Activated B cell treated with CpG ODN at 0.5 μM for 24 hours (primary cell): ENCODE results near the gene THRA. TPM values are rescaled to one million over a fixed set of nuclear protein-coding genes. Genes with fewer than 3 reads are reported as not detected.
A peak's percentile ranks its signal among the peaks of the same experiment; 100 is the strongest.

ENCODE experiments used
- ATAC-seq: fragments of 200-7000 bp; cut with Tn5 transposase; one replicate; pipeline ENCODE4 v1.10.0; 2021; ENCODE audit warnings: low read depth, mild to moderate bottlenecking, moderate library complexity
- CTCF ChIA-PET: fragments of 350-600 bp; sonication (Branson Sonifier 250); formaldehyde crosslinking; loops from one replicate; lab custom pipeline; 2021; ENCODE audit warnings: antibody characterized with exemption; lab: Charles Lee
- POLR2A ChIA-PET: fragments of 350-600 bp; sonication (Branson Sonifier 250); formaldehyde crosslinking; loops from one replicate; lab custom pipeline; 2021; ENCODE audit warnings: antibody characterized with exemption; lab: Charles Lee
- DNase-seq: peaks from one replicate; pipeline ENCODE4 v3.0.0; 2022
- H3K27ac Mint-ChIP-seq: one replicate; pipeline ENCODE4 v1.8.0; 2020; ENCODE audit warnings: mixed read lengths
- H3K27me3 Mint-ChIP-seq: one replicate; pipeline ENCODE4 v1.8.0; 2021; ENCODE audit warnings: mixed read lengths
- H3K36me3 Mint-ChIP-seq: one replicate; pipeline ENCODE4 v1.8.0; 2021; ENCODE audit warnings: low read depth, mixed read lengths
- H3K4me1 Mint-ChIP-seq: one replicate; pipeline ENCODE4 v1.8.0; 2021; ENCODE audit warnings: mixed read lengths
- H3K4me3 Mint-ChIP-seq: one replicate; pipeline ENCODE4 v1.8.0; 2020; ENCODE audit warnings: mild to moderate bottlenecking, mixed read lengths
- H3K9me3 Mint-ChIP-seq: one replicate; pipeline ENCODE4 v1.8.0; 2020; ENCODE audit warnings: mixed read lengths
- intact Hi-C: fragments of 100-400 bp; cut with micrococcal nuclease; formaldehyde crosslinking; loops from one replicate; pipeline ENCODE4 v1.15.1; 2024
- total RNA-seq: library from RNA; stranded (reverse); gene quantifications from 2 replicates; pipeline ENCODE4 v1.2.3, GENCODE V29; 2022
- TF ChIP-seq, protein P1 (sequence below): fragments of 200-600 bp; IDR thresholded peaks from one replicate; pipeline ENCODE4 v1.8.0; 2022; ENCODE audit warnings: antibody characterized with exemption, mild to moderate bottlenecking

Gene THRA
- total RNA-seq, 1 donor from 2014 or later, result 5.9 TPM

DNA sequence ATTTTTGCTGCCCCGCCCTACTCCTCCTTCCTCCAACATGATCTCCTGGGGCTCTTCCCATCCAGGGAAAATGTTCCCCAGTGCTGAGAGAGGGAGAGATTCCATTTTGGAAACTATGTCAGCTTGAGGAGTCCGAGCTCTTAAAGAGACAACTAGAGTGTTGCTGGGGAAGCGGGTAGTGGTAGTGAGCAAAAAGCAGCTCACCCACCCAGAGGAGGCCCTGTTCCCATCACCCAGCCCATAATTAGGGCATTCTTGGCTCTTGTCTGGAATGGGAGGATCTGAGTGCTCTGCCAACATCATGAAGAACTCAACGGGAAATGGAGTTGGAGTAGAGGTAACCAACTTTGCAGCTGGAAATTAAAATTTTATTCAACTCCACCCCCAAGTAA, 49.9 kb downstream of the THRA start:
- DNase-seq, result no peak

DNA sequence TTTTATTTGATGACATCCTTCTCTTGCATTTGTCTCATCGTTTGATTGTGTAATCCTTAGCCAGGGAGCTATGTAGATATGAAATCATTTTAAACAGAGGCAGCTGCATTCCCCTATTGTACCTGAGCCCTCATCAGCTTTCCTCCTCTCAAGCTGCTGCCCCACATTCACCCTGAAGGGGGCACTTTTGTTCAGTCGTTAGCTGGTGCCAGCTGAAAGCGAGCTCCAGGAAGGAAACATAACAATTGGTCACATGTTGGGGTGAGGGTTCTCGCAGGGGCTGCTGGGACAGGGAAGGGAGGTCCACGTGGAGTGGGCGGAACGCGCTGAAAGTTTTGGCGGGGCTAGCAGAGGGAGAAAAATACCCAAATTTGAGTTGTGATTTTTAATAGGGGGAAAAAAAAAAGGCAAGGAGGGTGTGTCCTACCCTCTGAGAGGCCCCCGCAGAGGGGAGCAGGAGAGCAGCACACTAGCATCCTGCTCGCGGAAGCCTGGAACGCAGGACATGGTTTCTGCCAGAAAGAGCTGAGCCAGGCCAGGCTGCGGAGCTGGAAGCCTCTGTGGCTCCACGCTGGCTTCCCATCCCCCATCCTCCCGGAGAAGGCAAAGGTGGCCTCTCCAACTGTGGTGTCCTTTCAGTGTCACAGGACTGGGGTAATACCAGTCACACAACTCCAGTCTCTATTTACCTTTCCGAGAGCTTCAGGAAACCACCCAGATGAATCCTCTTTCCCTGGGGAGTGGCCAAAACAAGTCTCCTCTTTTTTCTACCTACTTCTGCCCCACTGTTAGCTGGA, 50.5 kb downstream of the THRA start:
- Mint-ChIP-seq H3K36me3 (no peaks in the 10 kb centered on the region), H3K4me3 (peak overlapping the region; percentile 89), H3K27me3 (no peaks in the 10 kb centered on the region), H3K27ac (peak overlapping the region; percentile 88), H3K9me3 (no peaks in the 10 kb centered on the region), H3K4me1 (peaks cover 54% of the 10 kb centered on the region)
- TF ChIP-seq, protein P1, sequence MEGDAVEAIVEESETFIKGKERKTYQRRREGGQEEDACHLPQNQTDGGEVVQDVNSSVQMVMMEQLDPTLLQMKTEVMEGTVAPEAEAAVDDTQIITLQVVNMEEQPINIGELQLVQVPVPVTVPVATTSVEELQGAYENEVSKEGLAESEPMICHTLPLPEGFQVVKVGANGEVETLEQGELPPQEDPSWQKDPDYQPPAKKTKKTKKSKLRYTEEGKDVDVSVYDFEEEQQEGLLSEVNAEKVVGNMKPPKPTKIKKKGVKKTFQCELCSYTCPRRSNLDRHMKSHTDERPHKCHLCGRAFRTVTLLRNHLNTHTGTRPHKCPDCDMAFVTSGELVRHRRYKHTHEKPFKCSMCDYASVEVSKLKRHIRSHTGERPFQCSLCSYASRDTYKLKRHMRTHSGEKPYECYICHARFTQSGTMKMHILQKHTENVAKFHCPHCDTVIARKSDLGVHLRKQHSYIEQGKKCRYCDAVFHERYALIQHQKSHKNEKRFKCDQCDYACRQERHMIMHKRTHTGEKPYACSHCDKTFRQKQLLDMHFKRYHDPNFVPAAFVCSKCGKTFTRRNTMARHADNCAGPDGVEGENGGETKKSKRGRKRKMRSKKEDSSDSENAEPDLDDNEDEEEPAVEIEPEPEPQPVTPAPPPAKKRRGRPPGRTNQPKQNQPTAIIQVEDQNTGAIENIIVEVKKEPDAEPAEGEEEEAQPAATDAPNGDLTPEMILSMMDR, result no peak
- intact Hi-C loops, result loop anchor here (1.0 to 5.0 kb wide), 6 partner anchors 9 to 177 kb away; partner anchors contain the start of gene CASC3
- DNase-seq (peak; percentile 80), ATAC-seq (peak; percentile 87)
- CTCF ChIA-PET, result interaction anchor here (0.5 to 6.8 kb wide), 36 partner anchors 10 to 493 kb away, joined by 3 to 116 read pairs (median 7); partner anchors contain the start of genes CASC3, CSF3, MED24 and MSL1
- POLR2A ChIA-PET, result interaction anchor here (0.5 to 5.9 kb wide), 23 partner anchors 10 to 1575 kb away, joined by 3 to 113 read pairs (median 5); partner anchors contain the start of genes CASC3, MED24, MSL1 and NR1D1

More for the DNA sequence above, 49.9 kb downstream of the THRA start:
- intact Hi-C loops, result loop anchor here (1.0 to 5.0 kb wide), 6 partner anchors 10 to 178 kb away; partner anchors contain the start of gene CASC3
- Mint-ChIP-seq H3K4me1 (peaks cover 56% of the 10 kb centered on the region), H3K4me3 (no peak overlapping the region), H3K27me3 (no peaks in the 10 kb centered on the region), H3K9me3 (no peaks in the 10 kb centered on the region), H3K27ac (no peak overlapping the region), H3K36me3 (no peaks in the 10 kb centered on the region)
- ChIA-PET POLR2A (interaction anchor here (0.5 to 5.9 kb wide), 22 partner anchors 10 to 1576 kb away, joined by 3 to 113 read pairs (median 5); partner anchors contain the start of genes CASC3, MED24, MSL1 and NR1D1), CTCF (interaction anchor here (0.6 to 6.8 kb wide), 31 partner anchors 10 to 492 kb away, joined by 3 to 116 read pairs (median 8); partner anchors contain the start of genes CASC3, CSF3, MED24 and MSL1)
- no peak for ATAC-seq
- TF ChIP-seq, protein P1, result no peak

GRCh38 chr17:40113907-40114245, 51.1 kb downstream of the THRA start:
- Mint-ChIP-seq H3K4me3 (peak overlapping the region; percentile 89), H3K9me3 (no peaks in the 10 kb centered on the region), H3K27ac (peak overlapping the region; percentile 88), H3K4me1 (peaks cover 49% of the 10 kb centered on the region), H3K36me3 (no peaks in the 10 kb centered on the region), H3K27me3 (no peaks in the 10 kb centered on the region)
- TF ChIP-seq, protein P1, result no peak
- CTCF ChIA-PET, result interaction anchor here (0.9 to 6.8 kb wide), 20 partner anchors 9 to 241 kb away, joined by 3 to 116 read pairs (median 14); partner anchors contain the start of genes CASC3, MED24, MSL1 and NR1D1
- ATAC-seq (no peak), DNase-seq (no peak)
- intact Hi-C loops, result loop anchor here (1.0 to 5.0 kb wide), 6 partner anchors 8 to 176 kb away; partner anchors contain the start of gene CASC3
- POLR2A ChIA-PET, result interaction anchor here (1.3 to 5.9 kb wide), 15 partner anchors 9 to 1574 kb away, joined by 3 to 113 read pairs (median 9); partner anchors contain the start of genes CASC3, MED24, MSL1 and NR1D1

DNA sequence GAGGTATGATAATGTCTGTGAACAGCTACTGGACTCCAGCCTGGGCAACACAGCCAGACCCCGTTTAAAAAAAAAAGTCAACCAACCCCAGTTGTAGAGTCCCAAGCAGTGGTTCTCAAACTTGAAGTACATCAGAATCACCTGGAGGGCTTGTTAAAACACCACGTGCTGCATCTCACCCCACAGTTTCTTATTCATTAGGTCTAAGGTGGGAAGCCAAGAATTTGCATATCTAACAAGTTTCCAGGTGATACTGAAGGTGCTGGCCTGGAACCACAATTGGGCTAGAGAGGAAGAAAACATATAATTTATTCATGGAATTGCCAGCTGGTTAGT, 52.3 kb downstream of the THRA start:
- DNase-seq, result no peak
- CTCF ChIA-PET, result interaction anchor here (1.3 to 6.8 kb wide), 4 partner anchors 25 to 53 kb away, joined by 3 to 116 read pairs (median 38); partner anchors contain the start of gene CASC3
- no peaks in the 10 kb centered on the region for H3K36me3 Mint-ChIP-seq
- H3K4me1 Mint-ChIP-seq, result peaks cover 42% of the 10 kb centered on the region
- TF ChIP-seq, protein P1, result no peak
- ATAC-seq, result no peak
- H3K27me3 Mint-ChIP-seq, result no peaks in the 10 kb centered on the region
- POLR2A ChIA-PET, result interaction anchor here (3.7 to 5.9 kb wide), 3 partner anchors 8 to 25 kb away, joined by 61 to 113 read pairs (median 73); partner anchors contain the start of genes CASC3, MSL1 and NR1D1
- no peak overlapping the region for H3K4me3 Mint-ChIP-seq
- H3K27ac Mint-ChIP-seq, result no peak overlapping the region
- intact Hi-C loops, result no loop called here
- no peaks in the 10 kb centered on the region for H3K9me3 Mint-ChIP-seq
